Liver (tissue), 3 donors: ENCODE measurements around the gene SLBP.

Experiments
- FOXA2 ChIP-seq: IDR thresholded peaks from 2 replicates; pipeline ENCODE4 v1.6.1; 2016; ENCODE audit warnings: antibody characterized with exemption
- JUND ChIP-seq, 2 donors: IDR thresholded peaks; 2 replicates each; pipeline ENCODE4 v1.6.1; 2016; ENCODE audit warnings: antibody characterized with exemption in 2 of 2
- SP1 ChIP-seq: IDR thresholded peaks from 2 replicates; pipeline ENCODE4 v1.6.1; 2018; ENCODE audit warnings: antibody characterized with exemption, mild to moderate bottlenecking
- TAF1 ChIP-seq: conservative IDR thresholded peaks from 2 replicates; pipeline ENCODE4 v1.6.1; 2016; ENCODE audit warnings: antibody characterized with exemption, mild to moderate bottlenecking
- TF ChIP-seq, protein P1 (sequence below): fragments of 150-350 bp; IDR thresholded peaks from 2 replicates; pipeline ENCODE4 v1.5.1; 2017; ENCODE audit warnings: improper control_type of control experiment, low read depth, low read length; ENCODE audit not compliant: missing input control
- TF ChIP-seq, protein P2 (sequence below): IDR thresholded peaks from 2 replicates; pipeline ENCODE4 v1.6.1; 2016; ENCODE audit warnings: antibody characterized with exemption
- TF ChIP-seq, protein P3 (sequence below): IDR thresholded peaks from 2 replicates; pipeline ENCODE4 v1.6.1; 2016; ENCODE audit warnings: antibody characterized with exemption
- donor health status: healthy.
- donor health status: healthy.

DNA sequence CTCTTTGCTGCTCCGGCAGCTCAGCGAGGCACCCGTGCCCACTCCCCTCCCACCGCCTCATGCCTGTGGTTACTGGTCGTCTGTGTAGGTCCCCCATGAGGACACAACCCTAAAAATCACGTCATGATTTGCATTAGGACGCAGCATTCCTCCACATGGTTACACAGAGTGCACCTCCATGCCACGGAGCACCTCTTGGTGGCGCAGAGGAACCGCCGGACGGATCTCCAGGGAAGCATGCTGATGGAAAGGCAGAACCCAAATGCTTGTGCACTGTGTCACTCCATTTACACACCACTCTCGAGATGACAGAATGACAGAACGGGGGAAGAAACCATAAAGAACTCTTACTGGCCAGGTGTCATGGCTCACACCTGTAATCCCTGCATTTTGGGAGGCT, 50.4 kb downstream of the SLBP start:
- TF ChIP-seq, protein P1, sequence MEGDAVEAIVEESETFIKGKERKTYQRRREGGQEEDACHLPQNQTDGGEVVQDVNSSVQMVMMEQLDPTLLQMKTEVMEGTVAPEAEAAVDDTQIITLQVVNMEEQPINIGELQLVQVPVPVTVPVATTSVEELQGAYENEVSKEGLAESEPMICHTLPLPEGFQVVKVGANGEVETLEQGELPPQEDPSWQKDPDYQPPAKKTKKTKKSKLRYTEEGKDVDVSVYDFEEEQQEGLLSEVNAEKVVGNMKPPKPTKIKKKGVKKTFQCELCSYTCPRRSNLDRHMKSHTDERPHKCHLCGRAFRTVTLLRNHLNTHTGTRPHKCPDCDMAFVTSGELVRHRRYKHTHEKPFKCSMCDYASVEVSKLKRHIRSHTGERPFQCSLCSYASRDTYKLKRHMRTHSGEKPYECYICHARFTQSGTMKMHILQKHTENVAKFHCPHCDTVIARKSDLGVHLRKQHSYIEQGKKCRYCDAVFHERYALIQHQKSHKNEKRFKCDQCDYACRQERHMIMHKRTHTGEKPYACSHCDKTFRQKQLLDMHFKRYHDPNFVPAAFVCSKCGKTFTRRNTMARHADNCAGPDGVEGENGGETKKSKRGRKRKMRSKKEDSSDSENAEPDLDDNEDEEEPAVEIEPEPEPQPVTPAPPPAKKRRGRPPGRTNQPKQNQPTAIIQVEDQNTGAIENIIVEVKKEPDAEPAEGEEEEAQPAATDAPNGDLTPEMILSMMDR, result no peak
- TF ChIP-seq FOXA2, result no peak
- no peak for TF ChIP-seq SP1
- TF ChIP-seq TAF1, result no peak
- TF ChIP-seq, protein P2, sequence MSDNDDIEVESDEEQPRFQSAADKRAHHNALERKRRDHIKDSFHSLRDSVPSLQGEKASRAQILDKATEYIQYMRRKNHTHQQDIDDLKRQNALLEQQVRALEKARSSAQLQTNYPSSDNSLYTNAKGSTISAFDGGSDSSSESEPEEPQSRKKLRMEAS, result no peak
- TF ChIP-seq, protein P3, sequence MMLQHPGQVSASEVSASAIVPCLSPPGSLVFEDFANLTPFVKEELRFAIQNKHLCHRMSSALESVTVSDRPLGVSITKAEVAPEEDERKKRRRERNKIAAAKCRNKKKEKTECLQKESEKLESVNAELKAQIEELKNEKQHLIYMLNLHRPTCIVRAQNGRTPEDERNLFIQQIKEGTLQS, result no peak
- no peak for TF ChIP-seq JUND (IDR thresholded peaks at IDR 0.05)
